Mucosa of descending colon (tissue), 3 donors: ENCODE results near the gene HTD2. TPM values are rescaled to one million over a fixed set of nuclear protein-coding genes. Genes with fewer than 3 reads are reported as not detected.

Source experiments
- ATAC-seq: fragments of 200-7000 bp; cut with Tn5 transposase; one replicate; pipeline ENCODE4 v1.9.1; 2020; ENCODE audit warnings: mild to moderate bottlenecking, moderate library complexity
- DNase-seq, 3 donors: peaks; one replicate each; pipeline ENCODE4 v3.0.0-alpha.2; 2020
- H3K36me3 ChIP-seq: fragments of 200-600 bp; one replicate; pipeline ENCODE4 v1.8.0; 2021; ENCODE audit warnings: low read depth, mild to moderate bottlenecking
- H3K4me1 ChIP-seq: fragments of 200-600 bp; one replicate; pipeline ENCODE4 v1.8.0; 2021; ENCODE audit warnings: low read depth, mild to moderate bottlenecking
- H3K4me3 ChIP-seq: fragments of 200-600 bp; one replicate; pipeline ENCODE4 v1.8.0; 2021; ENCODE audit warnings: mild to moderate bottlenecking
- H3K9me3 ChIP-seq: fragments of 200-600 bp; one replicate; pipeline ENCODE4 v1.8.0; 2021; ENCODE audit warnings: mild to moderate bottlenecking
- intact Hi-C, 2 donors: fragments of 100-400 bp; cut with DNase I in 1 of 2; cut with micrococcal nuclease in 1 of 2; formaldehyde crosslinking; loops; one replicate each; pipeline versions ENCODE4 v1.11.0 to v1.11.1; 2022; cut with DNase I, micrococcal nuclease
- total RNA-seq, 3 donors: library from RNA; stranded (reverse); fragmentation: NEBNext Ultra II Directional in 2 of 3; extraction: Animal tissue kit (Norgen Biotek cat#: 25700) in 2 of 3; gene quantifications; one replicate each; pipeline versions ENCODE4 v1.2.1 to v1.2.4, GENCODE V29; 2021 to 2023
- TF ChIP-seq, protein P1 (sequence below): fragments of 200-600 bp; IDR thresholded peaks from one replicate; pipeline ENCODE4 v1.8.0; 2022; ENCODE audit warnings: antibody characterized with exemption, mild to moderate bottlenecking
- donor health status: DM: no; HTN: no; CAD: no; lungs with moderate emphysema.
- donor health status: DM: no; HTN: no; CAD: no.
- donor health status: DM: no; HTN: yes; CAD: no.

The HTD2 gene
- total RNA-seq, 3 donors from 2014 or later = 9.7 to 13.7 (median 10.9) TPM

DNA sequence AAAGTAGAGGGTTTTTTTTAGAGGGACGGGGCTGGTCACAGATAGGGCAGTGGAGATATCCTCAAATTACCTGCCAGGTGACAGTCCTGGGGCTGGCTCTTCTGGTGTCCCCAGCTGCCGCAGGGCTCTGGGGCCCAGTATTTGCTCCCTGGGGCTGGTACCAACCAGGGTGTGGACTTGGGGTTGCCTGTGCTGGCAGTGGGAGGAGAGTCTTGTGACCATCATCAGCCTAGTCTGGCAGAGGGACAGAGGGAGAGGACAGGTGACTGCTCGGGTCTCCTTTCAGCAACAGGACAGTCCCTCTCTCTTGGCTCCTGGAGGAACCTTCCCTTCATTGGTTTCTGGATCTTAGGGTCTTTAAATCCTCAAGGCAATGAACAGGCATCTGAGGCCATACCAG, 8.1 kb upstream of the HTD2 start:
- H3K4me1 ChIP-seq = no peaks in the 10 kb centered on the region
- intact Hi-C loops = loop anchor here in 1 of 2 donors (5.0 kb wide), 1 partner anchor 111 kb away; no protein-coding TSS in a partner anchor

DNA sequence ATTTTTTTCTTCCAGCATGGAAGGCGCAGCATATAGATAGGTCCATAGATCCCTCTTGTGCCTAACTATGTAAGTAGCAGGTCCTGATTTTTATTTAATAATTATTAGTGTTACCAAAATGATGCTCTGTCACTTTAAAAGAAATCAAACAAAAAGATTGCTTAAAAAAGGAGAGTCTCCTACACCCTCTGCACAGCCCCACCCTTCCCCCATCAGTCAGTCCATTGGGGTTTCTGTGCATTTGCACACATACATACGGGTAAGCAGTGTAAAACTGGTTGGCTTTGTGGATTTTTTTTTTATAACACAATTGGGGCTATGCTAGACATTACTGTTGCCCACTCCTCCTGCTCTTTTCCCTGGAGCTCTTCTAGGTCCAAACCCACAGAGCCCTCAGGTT, 7.2 kb upstream of the HTD2 start:
- intact Hi-C loops = loop anchor here in 1 of 2 donors (5.0 kb wide), 1 partner anchor 112 kb away; no protein-coding TSS in a partner anchor
- no peak for ATAC-seq

More for the DNA sequence above, 8.1 kb upstream of the HTD2 start:
- H3K4me3 ChIP-seq = no peak overlapping the region
- no peaks in the 10 kb centered on the region for H3K9me3 ChIP-seq
- H3K36me3 ChIP-seq = no peaks in the 10 kb centered on the region
- TF ChIP-seq, protein P1, sequence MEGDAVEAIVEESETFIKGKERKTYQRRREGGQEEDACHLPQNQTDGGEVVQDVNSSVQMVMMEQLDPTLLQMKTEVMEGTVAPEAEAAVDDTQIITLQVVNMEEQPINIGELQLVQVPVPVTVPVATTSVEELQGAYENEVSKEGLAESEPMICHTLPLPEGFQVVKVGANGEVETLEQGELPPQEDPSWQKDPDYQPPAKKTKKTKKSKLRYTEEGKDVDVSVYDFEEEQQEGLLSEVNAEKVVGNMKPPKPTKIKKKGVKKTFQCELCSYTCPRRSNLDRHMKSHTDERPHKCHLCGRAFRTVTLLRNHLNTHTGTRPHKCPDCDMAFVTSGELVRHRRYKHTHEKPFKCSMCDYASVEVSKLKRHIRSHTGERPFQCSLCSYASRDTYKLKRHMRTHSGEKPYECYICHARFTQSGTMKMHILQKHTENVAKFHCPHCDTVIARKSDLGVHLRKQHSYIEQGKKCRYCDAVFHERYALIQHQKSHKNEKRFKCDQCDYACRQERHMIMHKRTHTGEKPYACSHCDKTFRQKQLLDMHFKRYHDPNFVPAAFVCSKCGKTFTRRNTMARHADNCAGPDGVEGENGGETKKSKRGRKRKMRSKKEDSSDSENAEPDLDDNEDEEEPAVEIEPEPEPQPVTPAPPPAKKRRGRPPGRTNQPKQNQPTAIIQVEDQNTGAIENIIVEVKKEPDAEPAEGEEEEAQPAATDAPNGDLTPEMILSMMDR = no peak
- ATAC-seq (peak; percentile 40), DNase-seq (no peak)

DNA sequence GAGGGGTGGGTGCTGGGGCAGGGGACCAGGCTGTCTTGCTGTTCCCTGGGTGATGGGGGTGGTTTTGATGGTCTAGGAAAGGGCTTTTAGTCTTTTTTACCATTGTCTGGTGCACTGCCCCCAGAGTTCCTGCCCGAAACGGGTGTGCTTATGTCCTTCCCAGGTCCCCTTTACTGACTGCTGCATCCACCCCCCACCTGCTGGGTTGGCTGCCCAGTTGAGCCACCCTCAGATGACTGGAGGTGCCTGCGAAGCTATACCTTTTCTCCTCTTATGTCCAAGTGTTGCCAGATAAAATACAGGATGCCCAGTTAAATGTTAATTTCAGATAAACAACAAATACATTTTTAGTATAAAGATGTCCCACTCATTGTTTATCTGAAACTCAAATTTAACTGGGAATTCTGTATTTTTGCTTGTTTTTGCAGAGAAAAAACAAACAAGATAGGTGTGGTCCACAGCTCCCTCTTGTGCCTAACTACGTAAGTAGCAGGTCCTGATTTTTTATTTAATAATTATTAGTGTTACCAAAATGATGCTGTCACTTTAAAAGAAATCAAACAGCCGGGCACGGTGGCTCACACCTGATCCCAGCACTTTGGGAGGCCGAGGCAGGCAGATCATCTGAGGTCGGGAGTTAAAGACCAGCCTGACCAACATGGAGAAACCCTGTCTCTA, 6.3 kb upstream of the HTD2 start:
- ATAC-seq = no peak
- Histone ChIP-seq H3K36me3 (no peaks in the 10 kb centered on the region), H3K4me1 (no peaks in the 10 kb centered on the region), H3K4me3 (no peak overlapping the region), H3K9me3 (no peaks in the 10 kb centered on the region)
- TF ChIP-seq, protein P1 = no peak
- intact Hi-C loops = loop anchor here (5.0 kb wide), 1 partner anchor 113 kb away; no protein-coding TSS in a partner anchor
- no peak for DNase-seq

More for the DNA sequence above, 7.2 kb upstream of the HTD2 start:
- no peaks in the 10 kb centered on the region for H3K9me3 ChIP-seq
- TF ChIP-seq, protein P1 = no peak
- no peak overlapping the region for H3K4me3 ChIP-seq
- no peaks in the 10 kb centered on the region for H3K36me3 ChIP-seq
- no peak for DNase-seq
- no peaks in the 10 kb centered on the region for H3K4me1 ChIP-seq

DNA sequence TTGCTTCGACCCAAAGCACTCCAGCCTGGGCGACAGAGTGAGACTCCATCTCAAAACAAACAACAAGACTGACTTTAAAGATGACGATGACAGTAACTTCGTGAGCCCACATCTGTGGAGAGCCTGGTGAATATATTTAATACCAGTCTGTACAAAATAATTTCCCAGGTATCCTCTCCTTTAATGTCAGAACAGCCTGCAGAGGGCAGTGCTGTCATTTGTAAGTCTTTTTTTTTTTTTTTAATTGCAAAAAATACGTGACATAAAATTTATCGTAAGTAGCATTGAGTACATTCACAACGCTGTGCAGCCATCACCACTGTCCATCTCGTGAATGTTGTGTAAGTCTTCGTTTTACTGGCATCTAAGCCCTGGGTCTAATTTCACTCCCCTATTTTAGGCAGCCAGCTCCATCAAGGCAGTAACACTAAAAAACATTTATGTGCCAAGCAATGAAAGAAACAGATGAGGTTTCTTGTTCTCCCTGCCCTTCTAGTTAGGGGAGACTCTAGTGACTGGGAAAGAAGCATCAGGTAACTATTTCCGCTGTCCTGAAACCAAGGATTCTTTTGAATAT, 1.4 kb downstream of the HTD2 start:
- DNase-seq = peak in 1 of 3 donors; percentile 82
- intact Hi-C loops = no loop called here
- Histone ChIP-seq H3K4me3 (no peak overlapping the region), H3K4me1 (peaks cover 23% of the 10 kb centered on the region), H3K9me3 (no peaks in the 10 kb centered on the region), H3K36me3 (no peaks in the 10 kb centered on the region)
- TF ChIP-seq, protein P1 = no peak
- peak; percentile 9 for ATAC-seq

DNA sequence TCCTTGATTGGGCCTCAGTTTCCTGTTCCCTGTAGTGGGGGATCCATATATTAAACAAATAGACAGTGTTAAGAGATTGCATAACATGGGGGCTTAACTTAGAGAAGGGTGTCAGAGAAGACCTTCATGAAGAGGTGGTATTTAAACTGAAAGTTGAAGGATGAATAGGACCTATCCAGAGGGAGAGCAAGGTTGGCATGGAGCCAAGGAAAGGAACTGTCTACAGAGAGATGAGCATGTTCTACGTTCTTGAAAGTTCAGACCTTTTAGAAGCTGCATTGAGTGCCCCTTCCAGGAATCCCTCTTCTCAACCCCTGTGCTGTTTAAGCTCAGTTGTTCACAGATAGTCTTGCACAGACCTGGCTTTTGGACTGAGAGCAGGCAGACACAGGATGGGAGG, 2.4 kb downstream of the HTD2 start:
- intact Hi-C loops = no loop called here
- Histone ChIP-seq H3K4me1 (peaks cover 23% of the 10 kb centered on the region), H3K36me3 (no peaks in the 10 kb centered on the region), H3K4me3 (no peak overlapping the region), H3K9me3 (no peaks in the 10 kb centered on the region)
- TF ChIP-seq, protein P1 = no peak
- DNase-seq = peak in 1 of 3 donors; percentile 43
- no peak for ATAC-seq
